HepG2 (cell line): ENCODE data around the gene IQCN.

ENCODE experiments used
- CBX5 ChIP-seq: sonication (generic); formaldehyde crosslinking; IDR thresholded peaks from 2 replicates; pipeline ENCODE4 v1.4.0; 2020; ENCODE audit warnings: missing genetic modification reagents, borderline replicate concordance
- POLR2AphosphoS5 ChIP-seq: IDR thresholded peaks from 2 replicates; pipeline ENCODE4 v1.6.1; 2012; ENCODE audit warnings: low read depth, low read length
- RFXANK ChIP-seq: IDR thresholded peaks from 2 replicates; pipeline ENCODE4 v1.6.1; 2016
- TBL1XR1 ChIP-seq: fragments of 150-350 bp; IDR thresholded peaks from 2 replicates; pipeline ENCODE4 v1.6.1; 2014; ENCODE audit warnings: borderline replicate concordance, low read length; ENCODE audit not compliant: partially characterized antibody
- ZNF292 ChIP-seq: sonication (generic); formaldehyde crosslinking; IDR thresholded peaks from 2 replicates; pipeline ENCODE4 v1.8.1; 2022; ENCODE audit warnings: mild to moderate bottlenecking, low read depth, missing genetic modification reagents, borderline replicate concordance
- ZNF883 ChIP-seq: sonication (generic); formaldehyde crosslinking; IDR thresholded peaks from 2 replicates; pipeline ENCODE4 v1.5.1; 2020; ENCODE audit warnings: mild to moderate bottlenecking, missing genetic modification reagents; ENCODE audit errors: not compliant biosample characterization
- TF ChIP-seq, protein P1 (sequence below): sonication (generic); formaldehyde crosslinking; IDR thresholded peaks from 2 replicates; pipeline ENCODE4 v1.5.0; 2020; ENCODE audit warnings: missing genetic modification reagents

- no peak for TF ChIP-seq CBX5 (CRISPR knock-in tag)
- TF ChIP-seq POLR2AphosphoS5, result no peak
- TF ChIP-seq RFXANK (CRISPR knock-in tag), result no peak
- no peak for TF ChIP-seq TBL1XR1
- no peak for TF ChIP-seq ZNF292 (CRISPR knock-in tag)
- TF ChIP-seq ZNF883, result no peak
- TF ChIP-seq, protein P1, sequence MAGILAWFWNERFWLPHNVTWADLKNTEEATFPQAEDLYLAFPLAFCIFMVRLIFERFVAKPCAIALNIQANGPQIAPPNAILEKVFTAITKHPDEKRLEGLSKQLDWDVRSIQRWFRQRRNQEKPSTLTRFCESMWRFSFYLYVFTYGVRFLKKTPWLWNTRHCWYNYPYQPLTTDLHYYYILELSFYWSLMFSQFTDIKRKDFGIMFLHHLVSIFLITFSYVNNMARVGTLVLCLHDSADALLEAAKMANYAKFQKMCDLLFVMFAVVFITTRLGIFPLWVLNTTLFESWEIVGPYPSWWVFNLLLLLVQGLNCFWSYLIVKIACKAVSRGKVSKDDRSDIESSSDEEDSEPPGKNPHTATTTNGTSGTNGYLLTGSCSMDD (CRISPR knock-in tag), result no peak
Measured at GRCh38 chr19:18282788-18283141, 8.5 kb upstream of the IQCN start.
